Fibroblast of lung (primary cell): ENCODE measurements around the gene JUND.

Experiments used
- EZH2 ChIP-seq: IDR thresholded peaks from 2 replicates; pipeline ENCODE4 v1.5.1; 2012; ENCODE audit warnings: low read length, control low read depth, mild to moderate bottlenecking; ENCODE audit errors: missing control alignments
- TF ChIP-seq, protein P1 (sequence below), 2 donors: IDR thresholded peaks in 1 of 2; conservative IDR thresholded peaks in 1 of 2; 1 replicate in 1 of 2; 2 replicates in 1 of 2; pipeline ENCODE4 v1.5.1; 2011 to 2012; ENCODE audit warnings: low read length in 2 of 2, control low read depth in 1 of 2, inconsistent platforms in 1 of 2, low read depth in 1 of 2, mild to moderate bottlenecking in 1 of 2

DNA sequence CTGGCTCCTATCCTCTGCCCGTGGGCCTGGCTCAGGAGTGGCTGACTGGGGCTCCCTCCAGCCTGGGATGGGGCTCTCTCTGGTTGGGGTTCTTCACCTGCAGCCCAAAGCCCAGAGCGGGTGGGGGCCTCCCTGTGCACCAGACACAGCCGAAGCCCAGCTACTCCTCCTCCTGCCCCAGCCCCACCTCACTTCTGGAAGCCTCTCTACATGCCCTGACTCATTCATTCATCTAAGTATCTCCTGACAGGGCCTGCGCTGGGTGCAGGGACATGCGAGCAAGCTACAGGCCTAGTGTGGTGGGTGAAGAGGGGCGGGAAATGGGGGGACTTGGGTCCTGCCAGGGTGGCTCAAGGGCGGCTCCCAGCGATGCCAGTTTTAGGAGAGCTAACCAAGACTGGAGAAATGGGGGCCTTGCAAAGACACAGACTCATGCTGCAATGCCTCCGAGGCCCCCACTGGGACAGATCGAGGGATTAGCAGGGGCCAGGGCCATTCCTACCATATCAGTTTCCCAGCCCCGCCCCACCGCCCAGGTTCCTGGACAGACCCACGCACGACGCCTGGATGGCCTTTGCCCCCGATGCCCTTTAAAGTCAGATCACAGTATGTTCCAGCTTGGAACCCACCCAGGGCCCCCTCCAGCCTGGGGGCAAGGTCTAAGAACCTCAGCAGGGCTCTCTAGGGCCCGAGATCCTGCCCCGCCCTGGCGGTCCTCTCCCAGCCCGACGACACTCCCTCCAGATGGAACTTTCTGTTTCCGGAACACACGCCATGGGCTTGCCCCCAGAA, 28.9 kb upstream of the JUND start:
- TF ChIP-seq, protein P1, sequence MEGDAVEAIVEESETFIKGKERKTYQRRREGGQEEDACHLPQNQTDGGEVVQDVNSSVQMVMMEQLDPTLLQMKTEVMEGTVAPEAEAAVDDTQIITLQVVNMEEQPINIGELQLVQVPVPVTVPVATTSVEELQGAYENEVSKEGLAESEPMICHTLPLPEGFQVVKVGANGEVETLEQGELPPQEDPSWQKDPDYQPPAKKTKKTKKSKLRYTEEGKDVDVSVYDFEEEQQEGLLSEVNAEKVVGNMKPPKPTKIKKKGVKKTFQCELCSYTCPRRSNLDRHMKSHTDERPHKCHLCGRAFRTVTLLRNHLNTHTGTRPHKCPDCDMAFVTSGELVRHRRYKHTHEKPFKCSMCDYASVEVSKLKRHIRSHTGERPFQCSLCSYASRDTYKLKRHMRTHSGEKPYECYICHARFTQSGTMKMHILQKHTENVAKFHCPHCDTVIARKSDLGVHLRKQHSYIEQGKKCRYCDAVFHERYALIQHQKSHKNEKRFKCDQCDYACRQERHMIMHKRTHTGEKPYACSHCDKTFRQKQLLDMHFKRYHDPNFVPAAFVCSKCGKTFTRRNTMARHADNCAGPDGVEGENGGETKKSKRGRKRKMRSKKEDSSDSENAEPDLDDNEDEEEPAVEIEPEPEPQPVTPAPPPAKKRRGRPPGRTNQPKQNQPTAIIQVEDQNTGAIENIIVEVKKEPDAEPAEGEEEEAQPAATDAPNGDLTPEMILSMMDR (conservative IDR thresholded peaks at IDR 0.05 in 1 of 2, IDR thresholded peaks at IDR 0.05 in 1 of 2; ENCODE audit: low read depth in 1 of 2, low read length in 2 of 2) = no peak
- TF ChIP-seq EZH2 = no peak
